Pancreas (tissue), 10 donors: ENCODE measurements around the gene FBXO5. TPM values are rescaled to one million over a fixed set of nuclear protein-coding genes. Genes with fewer than 3 reads are reported as not detected.

Experiments
- ATAC-seq, 4 donors: fragments of 200-7000 bp; cut with Tn5 transposase; one replicate each; pipeline versions ENCODE4 v1.8.0 to v1.9.1; 2020; ENCODE audit warnings: mild to moderate bottlenecking in 4 of 4, moderate library complexity in 4 of 4
- DNase-seq, 6 donors: peaks; one replicate each; pipeline ENCODE4 v3.0.0-alpha.2; 2020
- FAIRE-seq: peaks from 2 replicates; lab custom pipeline; 2012; peaks lifted over from hg19 to GRCh38; lab: Jason Lieb, UNC
- H3K27ac ChIP-seq, 4 donors: fragments of 200-600 bp; sonication (generic); 1 replicate in 3 of 4; 2 replicates in 1 of 4; pipeline versions ENCODE4 v1.5.0 to v1.8.0; 2020
- H3K27me3 ChIP-seq, 4 donors: fragments of 200-600 bp; one replicate each; pipeline ENCODE4 v1.8.0; 2021
- H3K36me3 ChIP-seq, 3 donors: fragments of 200-600 bp; sonication (generic) in 1 of 3; one replicate each; pipeline versions ENCODE4 v1.5.0 to v1.8.0; 2020 to 2021
- H3K4me1 ChIP-seq, 3 donors: fragments of 200-600 bp; one replicate each; pipeline ENCODE4 v1.8.0; 2021
- H3K4me3 ChIP-seq, 4 donors: fragments of 200-600 bp; sonication (generic) in 2 of 4; one replicate each; pipeline versions ENCODE4 v1.5.0 to v1.8.0; 2020 to 2021
- H3K9me3 ChIP-seq, 4 donors: fragments of 200-600 bp; one replicate each; pipeline ENCODE4 v1.8.0; 2021
- CTCF ChIP-seq, 4 donors: fragments of 200-600 bp; sonication (generic) in 3 of 4; IDR thresholded peaks; one replicate each; pipeline versions ENCODE4 v1.5.0 to v1.8.0; 2021; ENCODE audit warnings: antibody characterized with exemption in 4 of 4
- whole genome bisulfite sequencing, 2 donors: extraction: QIAGEN DNeasy Blood & Tissue Kit; methylation state at CpG; one replicate each; pipeline ENCODE4 v1.1.7; 2013; 5-methylcytosine and 5-hydroxymethylcytosine counted together
- intact Hi-C, 3 donors: fragments of 100-400 bp; cut with DNase I; formaldehyde crosslinking; loops; one replicate each; pipeline versions ENCODE4 v1.11.1 to v1.14.2; 2022
- polyA plus RNA-seq, 2 donors: library from polyadenylated mRNA; stranded (reverse); fragments of 200-250 nt; gene quantifications; one replicate each; pipeline ENCODE4 v1.2.3, GENCODE V29; 2013
- total RNA-seq, 6 donors: library from RNA; stranded (reverse); fragmentation: NEBNext Ultra II Directional in 4 of 6; extraction: Animal tissue kit (Norgen Biotek cat#: 25700) in 4 of 6; gene quantifications; one replicate each; pipeline versions ENCODE4 v1.2.1 to v1.2.4, GENCODE V29; 2021 to 2023
- donor health status: healthy with polysubstance abuse.
- donor health status: DM: no; HTN: no; CAD: no; lungs with moderate emphysema.
- donor health status: DM: no; HTN: no; CAD: no.
- donor health status: control.
- donor health status: control.
- donor health status: Bipolar disorder and iron deficiency.
- donor health status: DM: yes; HTN: yes; CAD: no.
- donor health status: DM: no; HTN: no; CAD: no.
- donor health status: DM: no; HTN: no; CAD: no.
- donor health status: DM: yes; HTN: yes; CAD: no.

FBXO5 gene
- total and polyA plus RNA-seq, 8 donors = 0.57 to 3.2 (median 1.5) TPM

GRCh38 chr6:152954443-152954842 lies 28.4 kb downstream of the FBXO5 start:
- Histone ChIP-seq H3K4me1 (no peaks in the 10 kb centered on the region), H3K27me3 (no peaks in the 10 kb centered on the region), H3K9me3 (no peaks in the 10 kb centered on the region), H3K4me3 (no peak overlapping the region), H3K36me3 (no peaks in the 10 kb centered on the region), H3K27ac (no peak overlapping the region)
- 48 to 61% methylated on average over 3 of the region's 3 CpGs for WGBS, 2 donors
- intact Hi-C loops = loop anchor here in 1 of 3 donors (10.0 kb wide), 1 partner anchor 90 kb away; no protein-coding TSS in a partner anchor
- no peak for FAIRE-seq
- DNase-seq = no peak
- ATAC-seq = no peak
- no peak for TF ChIP-seq CTCF (IDR thresholded peaks at IDR 0.05)

- WGBS, 2 donors = 58 to 60% methylated on average over 7 of the region's 7 CpGs
- Histone ChIP-seq H3K27me3 (no peaks in the 10 kb centered on the region), H3K36me3 (no peaks in the 10 kb centered on the region), H3K9me3 (no peaks in the 10 kb centered on the region), H3K27ac (no peak overlapping the region), H3K4me1 (no peaks in the 10 kb centered on the region), H3K4me3 (no peak overlapping the region)
- peak in 1 of 4 donors; percentile 30 for ATAC-seq
- no peak for FAIRE-seq
- peak in 2 of 4 donors; percentile 11 to 34 for TF ChIP-seq CTCF (IDR thresholded peaks at IDR 0.05)
- DNase-seq = no peak
- intact Hi-C loops = loop anchor here in 1 of 3 donors (10.0 kb wide), 1 partner anchor 88 kb away; no protein-coding TSS in a partner anchor
These were observed 29.9 kb downstream of the FBXO5 start for GRCh38 chr6:152952866-152953509.

GRCh38 chr6:152952045-152952444 lies 30.8 kb downstream of the FBXO5 start:
- Histone ChIP-seq H3K4me3 (no peak overlapping the region), H3K27ac (no peak overlapping the region), H3K27me3 (no peaks in the 10 kb centered on the region), H3K4me1 (no peaks in the 10 kb centered on the region), H3K9me3 (no peaks in the 10 kb centered on the region), H3K36me3 (no peaks in the 10 kb centered on the region)
- intact Hi-C loops = loop anchor here in 1 of 3 donors (10.0 kb wide), 1 partner anchor 87 kb away; no protein-coding TSS in a partner anchor
- no peak for DNase-seq
- no peak for TF ChIP-seq CTCF (IDR thresholded peaks at IDR 0.05)
- no peak for ATAC-seq
- FAIRE-seq = no peak
- 0 to 6% methylated on average over 1 of the region's 1 CpG for WGBS, 2 donors

- H3K4me3 ChIP-seq = no peak overlapping the region
- intact Hi-C loops = loop anchor here in 1 of 3 donors (10.0 kb wide), 1 partner anchor 85 kb away; no protein-coding TSS in a partner anchor
- no peaks in the 10 kb centered on the region for H3K36me3 ChIP-seq
- H3K27me3 ChIP-seq = no peaks in the 10 kb centered on the region
- 49 to 62% methylated on average over 3 of the region's 3 CpGs for WGBS, 2 donors
- FAIRE-seq (no peak), ATAC-seq (no peak), DNase-seq (no peak)
- TF ChIP-seq CTCF (IDR thresholded peaks at IDR 0.05) = no peak
- H3K9me3 ChIP-seq = no peaks in the 10 kb centered on the region
- H3K4me1 ChIP-seq = no peaks in the 10 kb centered on the region
- no peak overlapping the region for H3K27ac ChIP-seq
These were observed 32.6 kb downstream of the FBXO5 start for GRCh38 chr6:152950240-152950639.
